Uterus (tissue), 4 donors: ENCODE measurements around the gene MYBL2. TPM values are rescaled to one million over a fixed set of nuclear protein-coding genes. Genes with fewer than 3 reads are reported as not detected.

ENCODE experiments used
- DNase-seq, 2 donors: peaks; one replicate each; pipeline ENCODE4 v3.0.0-alpha.2; 2019 to 2020
- H3K27ac ChIP-seq, 2 donors: fragments of 200-600 bp; sonication (generic); 1 replicate in 1 of 2; 2 replicates in 1 of 2; pipeline ENCODE4 v1.5.1; 2016 to 2018
- H3K27me3 ChIP-seq, 2 donors: fragments of 200-600 bp; sonication (generic); one replicate each; pipeline ENCODE4 v1.5.1; 2018 to 2019; ENCODE audit warnings: control low read depth in 1 of 2
- H3K36me3 ChIP-seq, 2 donors: fragments of 200-600 bp; sonication (generic); one replicate each; pipeline ENCODE4 v1.5.1; 2019; ENCODE audit warnings: control low read depth in 1 of 2
- H3K4me1 ChIP-seq, 2 donors: fragments of 200-600 bp; sonication (generic); one replicate each; pipeline ENCODE4 v1.5.1; 2018 to 2019; ENCODE audit warnings: control low read depth in 1 of 2
- H3K4me3 ChIP-seq, 2 donors: fragments of 200-600 bp; sonication (generic); 1 replicate in 1 of 2; 2 replicates in 1 of 2; pipeline ENCODE4 v1.5.1; 2018 to 2019; ENCODE audit warnings: mild to moderate bottlenecking in 1 of 2
- H3K9me3 ChIP-seq, 2 donors: fragments of 200-600 bp; sonication (generic); one replicate each; pipeline ENCODE4 v1.5.1; 2019; ENCODE audit warnings: control low read depth in 1 of 2
- POLR2A ChIP-seq, 2 donors: fragments of 450-650 bp; IDR thresholded peaks; one replicate each; pipeline ENCODE4 v1.6.1; 2016; ENCODE audit warnings: antibody characterized with exemption in 2 of 2, mild to moderate bottlenecking in 1 of 2, moderate library complexity in 1 of 2
- intact Hi-C: fragments of 100-400 bp; cut with DNase I; formaldehyde crosslinking; loops from one replicate; pipeline ENCODE4 v1.15.1; 2023; ENCODE audit warnings: low total_unique reads
- total RNA-seq, 4 donors: library from RNA; depleted of rRNA in 3 of 4; stranded (reverse); fragments of >200 nt in 3 of 4; gene quantifications; one replicate each; pipeline versions ENCODE4 v1.1.0 to v1.2.4, GENCODE V29; 2014 to 2023
- TF ChIP-seq, protein P1 (sequence below), 4 experiments: fragments of 200-600 bp in 2 of 4; fragments of 450-650 bp in 2 of 4; sonication (generic) in 2 of 4; IDR thresholded peaks; one replicate each; pipeline ENCODE4 v1.5.1; 2016 to 2019; ENCODE audit warnings: antibody characterized with exemption in 4 of 4, mild to moderate bottlenecking in 2 of 4, moderate library complexity in 1 of 4
- donor health status: DM: yes; HTN: yes; CAD: no.

The MYBL2 gene
- total RNA-seq, 4 donors from 2014 or later = 0.29 to 5.2 TPM; not detected in 2

DNA sequence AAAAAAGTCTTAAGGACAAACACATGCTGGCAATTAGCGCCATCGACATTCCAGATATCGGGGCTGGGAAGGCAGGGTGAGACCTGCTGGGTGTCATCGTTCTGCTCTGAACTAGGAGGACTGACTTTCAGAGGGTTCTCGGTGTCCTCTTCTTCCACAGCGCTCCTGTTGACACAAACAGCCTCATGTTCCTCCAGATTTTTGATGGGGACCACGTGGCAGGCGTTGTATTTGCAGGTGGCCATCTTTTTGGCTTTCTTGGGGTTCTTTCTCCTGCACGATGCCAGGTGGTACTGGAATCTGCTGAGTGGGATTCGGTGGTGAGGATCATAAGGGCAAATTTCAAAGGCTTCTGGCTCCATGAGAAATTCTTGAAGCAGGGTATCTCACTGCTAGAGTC lies 59.4 kb downstream of the MYBL2 start:
- no peaks in the 10 kb centered on the region for H3K4me1 ChIP-seq
- intact Hi-C loops = no loop called here
- H3K27me3 ChIP-seq = no peaks in the 10 kb centered on the region
- DNase-seq = no peak
- no peak overlapping the region for H3K27ac ChIP-seq
- no peak for TF ChIP-seq POLR2A (IDR thresholded peaks at IDR 0.05)
- TF ChIP-seq, protein P1, sequence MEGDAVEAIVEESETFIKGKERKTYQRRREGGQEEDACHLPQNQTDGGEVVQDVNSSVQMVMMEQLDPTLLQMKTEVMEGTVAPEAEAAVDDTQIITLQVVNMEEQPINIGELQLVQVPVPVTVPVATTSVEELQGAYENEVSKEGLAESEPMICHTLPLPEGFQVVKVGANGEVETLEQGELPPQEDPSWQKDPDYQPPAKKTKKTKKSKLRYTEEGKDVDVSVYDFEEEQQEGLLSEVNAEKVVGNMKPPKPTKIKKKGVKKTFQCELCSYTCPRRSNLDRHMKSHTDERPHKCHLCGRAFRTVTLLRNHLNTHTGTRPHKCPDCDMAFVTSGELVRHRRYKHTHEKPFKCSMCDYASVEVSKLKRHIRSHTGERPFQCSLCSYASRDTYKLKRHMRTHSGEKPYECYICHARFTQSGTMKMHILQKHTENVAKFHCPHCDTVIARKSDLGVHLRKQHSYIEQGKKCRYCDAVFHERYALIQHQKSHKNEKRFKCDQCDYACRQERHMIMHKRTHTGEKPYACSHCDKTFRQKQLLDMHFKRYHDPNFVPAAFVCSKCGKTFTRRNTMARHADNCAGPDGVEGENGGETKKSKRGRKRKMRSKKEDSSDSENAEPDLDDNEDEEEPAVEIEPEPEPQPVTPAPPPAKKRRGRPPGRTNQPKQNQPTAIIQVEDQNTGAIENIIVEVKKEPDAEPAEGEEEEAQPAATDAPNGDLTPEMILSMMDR (IDR thresholded peaks at IDR 0.05) = no peak
- no peak overlapping the region for H3K4me3 ChIP-seq
- H3K36me3 ChIP-seq = no peaks in the 10 kb centered on the region
- H3K9me3 ChIP-seq = no peaks in the 10 kb centered on the region

DNA sequence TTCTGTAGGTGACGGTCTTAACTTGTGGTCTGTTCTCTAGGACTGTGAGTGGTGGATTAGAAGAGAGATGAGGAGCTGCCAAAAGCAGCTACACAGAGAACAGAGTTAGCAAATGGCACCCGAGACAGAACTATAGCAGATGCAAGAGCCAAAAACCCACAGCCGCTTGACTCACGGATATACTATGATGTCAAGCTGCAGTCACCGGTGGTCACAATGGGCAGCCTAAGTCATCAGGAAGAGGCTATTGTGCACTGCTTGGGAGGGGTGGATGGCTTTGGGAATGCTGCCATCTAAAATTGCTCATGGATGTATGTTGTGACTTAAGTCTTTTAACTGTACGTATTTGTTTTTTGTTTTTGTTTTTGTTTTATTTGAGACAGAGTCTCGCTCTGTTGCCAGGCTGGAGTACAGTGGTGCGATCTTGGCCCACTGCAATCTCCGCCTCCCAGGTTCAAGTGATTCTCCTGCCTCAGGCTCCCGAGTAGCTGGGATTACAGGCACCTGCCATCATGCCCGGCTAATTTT lies 60.0 kb downstream of the MYBL2 start, which contains the start of gene GTSF1L:
Gene GTSF1L (minus strand): TSS at position 192 of the 528 bp plus-strand sequence. CDS start 308 bp downstream, outside the sequence.
- intact Hi-C loops = no loop called here
- Histone ChIP-seq H3K4me1 (no peaks in the 10 kb centered on the region), H3K4me3 (no peak within 1 kb of the TSS), H3K27ac (no peak within 1 kb of the TSS), H3K27me3 (no peaks in the 10 kb centered on the region), H3K9me3 (no peaks in the 10 kb centered on the region), H3K36me3 (no peaks in the 10 kb centered on the region)
- TF ChIP-seq, protein P1 (IDR thresholded peaks at IDR 0.05) = no peak
- no peak for TF ChIP-seq POLR2A (IDR thresholded peaks at IDR 0.05)
- DNase-seq = no peak

DNA sequence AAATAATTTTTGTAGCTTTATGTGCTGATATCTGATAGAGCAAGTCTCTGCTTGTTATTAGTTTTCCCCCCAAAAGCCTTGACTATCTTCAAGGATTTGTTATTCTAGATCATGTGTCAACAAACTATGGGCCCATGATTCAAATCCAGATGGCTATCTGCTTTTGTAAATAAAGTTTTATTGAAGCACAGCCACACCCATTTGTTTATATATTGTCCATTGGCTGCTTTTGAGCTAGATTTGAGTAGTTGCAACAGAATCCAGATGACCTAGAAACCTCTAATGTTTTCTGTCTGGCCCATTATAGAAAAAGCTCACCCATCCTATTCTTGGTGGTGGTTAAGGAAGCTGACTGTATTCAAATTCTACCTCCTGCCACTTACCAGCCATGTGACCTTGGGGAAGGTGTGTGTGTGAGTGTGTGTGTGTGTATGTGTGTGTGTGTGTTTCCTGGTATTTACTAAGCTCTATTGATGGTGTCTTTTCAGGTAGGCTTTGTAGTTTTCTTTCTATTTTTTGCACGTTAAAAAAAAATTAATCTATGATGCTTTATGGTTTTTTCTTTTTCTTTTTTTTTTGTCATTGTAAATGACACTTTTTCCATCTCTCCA lies 61.2 kb downstream of the MYBL2 start:
- TF ChIP-seq, protein P1 (IDR thresholded peaks at IDR 0.05) = no peak
- no peak for TF ChIP-seq POLR2A (IDR thresholded peaks at IDR 0.05)
- H3K27me3 ChIP-seq = no peaks in the 10 kb centered on the region
- H3K9me3 ChIP-seq = no peaks in the 10 kb centered on the region
- H3K4me1 ChIP-seq = no peaks in the 10 kb centered on the region
- H3K4me3 ChIP-seq = no peak overlapping the region
- no peak overlapping the region for H3K27ac ChIP-seq
- H3K36me3 ChIP-seq = no peaks in the 10 kb centered on the region
- no peak for DNase-seq
- intact Hi-C loops = no loop called here

DNA sequence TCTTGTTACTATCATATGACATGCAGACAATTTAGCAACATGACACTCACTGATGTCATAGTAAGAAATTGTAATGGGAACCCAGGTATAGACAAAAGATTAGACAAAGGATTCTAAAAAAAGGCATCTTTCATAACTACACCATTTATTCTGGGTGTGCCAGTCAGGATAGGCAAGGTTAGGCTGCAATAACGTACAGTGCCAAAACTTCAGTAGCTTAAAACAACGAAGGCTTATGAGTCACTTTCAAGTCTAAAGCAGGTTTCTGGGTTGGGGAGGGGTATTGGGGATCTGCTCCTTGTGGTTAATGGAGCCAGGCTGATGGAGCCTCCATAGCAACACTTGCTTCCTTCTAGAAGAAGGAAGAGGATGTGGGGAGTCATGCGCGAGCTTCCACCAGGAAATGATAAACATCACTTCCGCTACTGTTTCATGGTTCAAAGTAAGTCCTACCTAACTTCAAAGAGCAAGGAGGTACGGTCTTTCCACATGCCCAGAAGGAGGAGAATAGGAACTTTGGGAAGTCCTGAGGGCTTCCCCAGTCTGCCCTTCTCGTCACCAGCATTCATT lies 61.9 kb downstream of the MYBL2 start:
- Histone ChIP-seq H3K9me3 (no peaks in the 10 kb centered on the region), H3K27me3 (no peaks in the 10 kb centered on the region), H3K4me1 (no peaks in the 10 kb centered on the region), H3K4me3 (no peak overlapping the region), H3K36me3 (no peaks in the 10 kb centered on the region), H3K27ac (no peak overlapping the region)
- DNase-seq = no peak
- no peak for TF ChIP-seq POLR2A (IDR thresholded peaks at IDR 0.05)
- TF ChIP-seq, protein P1 (IDR thresholded peaks at IDR 0.05) = no peak
- intact Hi-C loops = no loop called here

DNA sequence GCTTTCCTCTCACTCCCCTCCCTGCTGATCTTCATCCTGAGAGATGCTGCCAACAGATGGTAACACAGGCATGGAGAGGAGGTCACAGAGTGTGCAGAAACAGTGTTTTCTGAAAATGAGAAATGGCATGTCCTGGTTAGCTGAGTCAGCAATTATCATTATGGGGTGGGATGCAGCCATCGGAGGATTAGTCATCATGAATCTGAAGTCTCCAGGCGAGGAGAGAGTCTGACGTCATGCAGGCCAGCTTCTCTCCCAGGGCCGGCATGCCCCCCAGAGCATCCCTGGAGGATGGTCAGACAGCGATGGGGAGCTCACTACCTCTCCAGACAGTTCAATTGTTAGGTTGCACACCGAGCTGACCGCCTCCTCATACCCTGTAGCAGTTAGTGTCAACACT lies 64.6 kb downstream of the MYBL2 start:
- no peak overlapping the region for H3K4me3 ChIP-seq

More for the DNA sequence above, 64.6 kb downstream of the MYBL2 start:
- DNase-seq = no peak
- intact Hi-C loops = no loop called here
- Histone ChIP-seq H3K4me1 (no peaks in the 10 kb centered on the region), H3K9me3 (no peaks in the 10 kb centered on the region), H3K36me3 (no peaks in the 10 kb centered on the region), H3K27me3 (no peaks in the 10 kb centered on the region), H3K27ac (no peak overlapping the region)
- TF ChIP-seq, protein P1 (IDR thresholded peaks at IDR 0.05) = no peak
- TF ChIP-seq POLR2A (IDR thresholded peaks at IDR 0.05) = no peak
